Fibroblast of lung (primary cell): ENCODE results near the gene CCDC88C. TPM values are rescaled to one million over a fixed set of nuclear protein-coding genes. Genes with fewer than 3 reads are reported as not detected.

ENCODE experiments used
- DNase-seq, 2 donors: peaks; one replicate each; pipeline versions ENCODE4 v3.0.0 to v3.0.0-alpha.2; 2010; ENCODE audit warnings: low read depth in 2 of 2
- H2AFZ ChIP-seq: 2 replicates; pipeline ENCODE4 v1.5.1; 2012; ENCODE audit warnings: low read length, control low read depth, inconsistent platforms
- H3K27ac ChIP-seq: 2 replicates; pipeline ENCODE4 v1.5.1; 2011; ENCODE audit warnings: low read length, control low read depth; ENCODE audit not compliant: insufficient read depth
- H3K27me3 ChIP-seq: 2 replicates; pipeline ENCODE4 v1.5.1; 2011; ENCODE audit warnings: mild to moderate bottlenecking, low read length; ENCODE audit not compliant: control insufficient read depth, insufficient read depth
- H3K36me3 ChIP-seq: 2 replicates; pipeline ENCODE4 v1.5.1; 2011; ENCODE audit warnings: low read length; ENCODE audit not compliant: control insufficient read depth, insufficient read depth
- H3K4me1 ChIP-seq: 2 replicates; pipeline ENCODE4 v1.5.1; 2011; ENCODE audit warnings: low read length; ENCODE audit not compliant: control insufficient read depth, insufficient read depth; ENCODE audit errors: extremely low read depth
- H3K4me2 ChIP-seq: 2 replicates; pipeline ENCODE4 v1.5.1; 2011; ENCODE audit warnings: low read length, control low read depth; ENCODE audit not compliant: insufficient read depth; ENCODE audit errors: extremely low read depth
- H3K4me3 ChIP-seq, 4 experiments: fragments of 200-600 bp in 1 of 4; sonication (generic) in 1 of 4; replicated peaks in 1 of 4; 2 replicates each; pipeline ENCODE4 v1.5.1; 2011 to 2016; ENCODE audit warnings: low read length in 4 of 4, low read depth in 3 of 4, mild to moderate bottlenecking in 3 of 4, control low read depth in 2 of 4, inconsistent platforms in 1 of 4, mixed read lengths in 1 of 4; ENCODE audit not compliant: insufficient read depth in 1 of 4; ENCODE audit errors: control extremely low read depth in 1 of 4
- H3K79me2 ChIP-seq: 2 replicates; pipeline ENCODE4 v1.5.1; 2012; ENCODE audit warnings: mild to moderate bottlenecking, low read length, inconsistent platforms; ENCODE audit not compliant: control insufficient read depth, insufficient read depth
- H3K9ac ChIP-seq: 2 replicates; pipeline ENCODE4 v1.5.1; 2011; ENCODE audit warnings: mild to moderate bottlenecking, low read length, control low read depth; ENCODE audit not compliant: insufficient read depth
- H3K9me3 ChIP-seq: 2 replicates; pipeline ENCODE4 v1.5.1; 2012; ENCODE audit warnings: low read depth, low read length; ENCODE audit not compliant: control insufficient read depth, insufficient read depth
- H4K20me1 ChIP-seq: 2 replicates; pipeline ENCODE4 v1.5.1; 2011; ENCODE audit warnings: low read length; ENCODE audit not compliant: control insufficient read depth, insufficient read depth; ENCODE audit errors: extremely low read depth
- CTCF ChIP-seq, 2 donors: IDR thresholded peaks in 1 of 2; conservative IDR thresholded peaks in 1 of 2; 1 replicate in 1 of 2; 2 replicates in 1 of 2; pipeline ENCODE4 v1.5.1; 2011 to 2012; ENCODE audit warnings: low read length in 2 of 2, control low read depth in 1 of 2, inconsistent platforms in 1 of 2, low read depth in 1 of 2, mild to moderate bottlenecking in 1 of 2
- EZH2 ChIP-seq: IDR thresholded peaks from 2 replicates; pipeline ENCODE4 v1.5.1; 2012; ENCODE audit warnings: low read length, control low read depth, mild to moderate bottlenecking; ENCODE audit errors: missing control alignments
- polyA plus RNA-seq, 2 donors: library from polyadenylated mRNA; depleted of rRNA in 1 of 2; stranded (reverse) in 1 of 2; unstranded in 1 of 2; fragments of >200 nt; gene quantifications; 2 replicates each; pipeline ENCODE4 v1.2.1, GENCODE V29; 2011 to 2012; ENCODE audit warnings: missing spikeins in 1 of 2
- total RNA-seq: library from RNA; depleted of rRNA; stranded (reverse); fragments of >200 nt; gene quantifications from 2 replicates; pipeline ENCODE4 v1.2.1, GENCODE V29; 2014

CCDC88C gene
- total and polyA plus RNA-seq, 2 donors (not counting 1 experiment from before 2014, with no cell fraction given): 0.02 to 0.17 TPM

- no peaks in the 10 kb centered on the region for H3K9me3 ChIP-seq
- no peak overlapping the region for H2AFZ ChIP-seq
- H3K4me3 ChIP-seq: no peak overlapping the region
- H3K27ac ChIP-seq: no peak overlapping the region
- no peak overlapping the region for H3K9ac ChIP-seq
- no peaks in the 10 kb centered on the region for H3K36me3 ChIP-seq
- no peaks in the 10 kb centered on the region for H3K27me3 ChIP-seq
- H3K4me1 ChIP-seq: no peaks in the 10 kb centered on the region
- no peaks in the 10 kb centered on the region for H4K20me1 ChIP-seq
- no peak for DNase-seq
- H3K79me2 ChIP-seq: no peaks in the 10 kb centered on the region
- TF ChIP-seq EZH2 (no peak), CTCF (conservative IDR thresholded peaks at IDR 0.05 in 1 of 2, IDR thresholded peaks at IDR 0.05 in 1 of 2; ENCODE audit: low read depth in 1 of 2, low read length in 2 of 2) (no peak)
- H3K4me2 ChIP-seq: no peak overlapping the region
These were observed 10.6 kb downstream of the CCDC88C start for GRCh38 chr14:91406982-91407381.

GRCh38 chr14:91406451-91406850 lies 11.2 kb downstream of the CCDC88C start:
- DNase-seq: no peak
- no peak overlapping the region for H3K27ac ChIP-seq
- H3K4me3 ChIP-seq: no peak overlapping the region
- no peak for TF ChIP-seq EZH2
- no peak for TF ChIP-seq CTCF (conservative IDR thresholded peaks at IDR 0.05 in 1 of 2, IDR thresholded peaks at IDR 0.05 in 1 of 2; ENCODE audit: low read depth in 1 of 2, low read length in 2 of 2)
- H3K36me3 ChIP-seq: no peaks in the 10 kb centered on the region
- H4K20me1 ChIP-seq: no peaks in the 10 kb centered on the region
- no peaks in the 10 kb centered on the region for H3K9me3 ChIP-seq
- no peaks in the 10 kb centered on the region for H3K4me1 ChIP-seq
- H3K9ac ChIP-seq: no peak overlapping the region
- no peak overlapping the region for H3K4me2 ChIP-seq
- H3K27me3 ChIP-seq: no peaks in the 10 kb centered on the region
- H3K79me2 ChIP-seq: no peaks in the 10 kb centered on the region
- H2AFZ ChIP-seq: no peak overlapping the region

GRCh38 chr14:91405724-91406435 lies 11.7 kb downstream of the CCDC88C start:
- Histone ChIP-seq H3K36me3 (no peaks in the 10 kb centered on the region), H3K79me2 (no peaks in the 10 kb centered on the region), H3K9ac (no peak overlapping the region), H4K20me1 (no peaks in the 10 kb centered on the region), H3K4me3 (no peak overlapping the region), H3K4me1 (no peaks in the 10 kb centered on the region), H3K27ac (no peak overlapping the region), H2AFZ (no peak overlapping the region), H3K27me3 (no peaks in the 10 kb centered on the region), H3K4me2 (no peak overlapping the region), H3K9me3 (no peaks in the 10 kb centered on the region)
- TF ChIP-seq EZH2 (no peak), CTCF (conservative IDR thresholded peaks at IDR 0.05 in 1 of 2, IDR thresholded peaks at IDR 0.05 in 1 of 2; ENCODE audit: low read depth in 1 of 2, low read length in 2 of 2) (no peak)
- no peak for DNase-seq
